Fibroblast of skin of left biceps (primary cell): ENCODE data around the gene FARSA.
"Not testable (repeated sequence)": the region's sequence is repeated elsewhere in the genome, so short reads cannot be mapped to it uniquely, and the experiment has no call there.

Experiments used
- DNase-seq, 2 experiments: peaks; one replicate each; pipeline ENCODE4 v3.0.0-alpha.2; 2013; ENCODE audit warnings: low read depth in 2 of 2

The FARSA gene

GRCh38 chr19:12933287-12934072 is at the start of gene FARSA:
Gene FARSA, minus strand, starts transcription at chr19:12933711. Its CDS starts 15 bp downstream, at chr19:12933696.
- DNase-seq, result peak; percentile 54 to 59

- no peak for DNase-seq
These were observed 49.6 kb upstream of the FARSA start for GRCh38 chr19:12983091-12983490.

GRCh38 chr19:12982648-12983047 is 49.1 kb upstream of the FARSA start:
- no peak for DNase-seq

- DNase-seq, result no peak
These were observed 46.5 kb upstream of the FARSA start for GRCh38 chr19:12979974-12980373.

- DNase-seq, result not testable (repeated sequence)
These were observed 42.6 kb upstream of the FARSA start for GRCh38 chr19:12976109-12976508.

GRCh38 chr19:12975221-12975741 is 41.8 kb upstream of the FARSA start:
- no peak for DNase-seq

GRCh38 chr19:12974301-12975220 is 41.0 kb upstream of the FARSA start:
- DNase-seq, result no peak

GRCh38 chr19:12973236-12973635 is 39.7 kb upstream of the FARSA start:
- no peak for DNase-seq

GRCh38 chr19:12970070-12970820 is 36.7 kb upstream of the FARSA start:
- DNase-seq, result no peak

- no peak for DNase-seq
These were observed 35.9 kb upstream of the FARSA start, which contains the start of gene DAND5 for GRCh38 chr19:12969292-12969988. Gene DAND5, plus strand, starts transcription at chr19:12969576. Its CDS starts 85 bp downstream, at chr19:12969661.

GRCh38 chr19:12967907-12968306 is 34.4 kb upstream of the FARSA start:
- DNase-seq, result no peak

GRCh38 chr19:12965812-12966135 is 32.3 kb upstream of the FARSA start:
- no peak for DNase-seq

GRCh38 chr19:12965017-12965811 is 31.7 kb upstream of the FARSA start:
- no peak for DNase-seq

GRCh38 chr19:12959481-12959880 is 26.0 kb upstream of the FARSA start:
- no peak for DNase-seq

- DNase-seq, result not testable (repeated sequence)
These were observed 24.0 kb upstream of the FARSA start for GRCh38 chr19:12957389-12957952.

- peak; percentile 45 to 49 for DNase-seq
These were observed 23.2 kb upstream of the FARSA start, which contains the start of gene GADD45GIP1 for GRCh38 chr19:12956446-12957388. Gene GADD45GIP1, minus strand, starts transcription at chr19:12957223. Its CDS starts 11 bp downstream, at chr19:12957212.

- no peak for DNase-seq
These were observed 22.5 kb upstream of the FARSA start for GRCh38 chr19:12955996-12956395.

- not testable (repeated sequence) for DNase-seq
These were observed 22.1 kb upstream of the FARSA start for GRCh38 chr19:12955575-12955974.

GRCh38 chr19:12954612-12954962 is 21.1 kb upstream of the FARSA start:
- no peak for DNase-seq
